ENCODE results near the gene CPD. TPM values are rescaled to one million over a fixed set of nuclear protein-coding genes. Genes with fewer than 3 reads are reported as not detected.
"Not testable (repeated sequence)": the region's sequence is repeated elsewhere in the genome, so short reads cannot be mapped to it uniquely, and the experiment has no call there.

CPD gene
- total and polyA plus RNA-seq, 4 donors, result 19.1 to 139 (median 58.8) TPM

DNA sequence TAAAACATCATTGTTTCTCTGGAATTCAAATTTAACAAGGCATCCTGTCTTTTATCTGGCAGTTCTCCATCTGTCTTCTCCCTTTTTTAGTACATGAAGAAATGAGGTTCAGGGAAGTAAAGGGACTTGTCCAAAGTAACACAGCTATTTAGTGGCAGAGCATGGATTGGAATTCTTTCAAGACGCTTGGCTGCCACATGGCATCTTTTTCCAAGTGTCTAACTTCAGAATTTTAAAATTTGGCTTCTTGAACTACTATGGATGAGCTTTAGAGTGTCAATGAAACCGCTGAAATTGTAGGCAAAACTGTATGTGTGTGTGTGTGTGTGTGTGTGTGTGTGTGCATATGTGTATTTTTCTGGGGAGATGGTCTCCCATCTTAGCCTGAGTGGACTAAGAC is 39.6 kb upstream of the CPD start:
- no peaks in the 10 kb centered on the region for H3K27me3 ChIP-seq (ENCODE audit: control insufficient read depth in 4 of 4, insufficient read depth in 4 of 4, low read length in 3 of 4)
- WGBS, result 89% methylated on average over 2 of the region's 2 CpGs
- TF ChIP-seq EGR1 (IDR thresholded peaks at IDR 0.05; ENCODE audit: low read depth in 2 of 2), result no peak
- H3K9ac ChIP-seq (ENCODE audit: low read depth in 1 of 2, low read length in 2 of 2), result no peak overlapping the region
- no peak overlapping the region for H3K27ac ChIP-seq (ENCODE audit: low read depth in 1 of 2, low read length in 2 of 2)
- no peak overlapping the region for H3K4me3 ChIP-seq (ENCODE audit: low read depth in 1 of 3, low read length in 3 of 3)
- no peak for DNase-seq (ENCODE audit: low spot score)
- H3K9me3 ChIP-seq (ENCODE audit: control insufficient read depth in 4 of 4, low read length in 3 of 4), result no peaks in the 10 kb centered on the region
- H3K36me3 ChIP-seq (ENCODE audit: control insufficient read depth in 4 of 4, insufficient read depth in 3 of 4, low read depth in 1 of 4, low read length in 3 of 4), result no peaks in the 10 kb centered on the region
- H3K4me1 ChIP-seq (ENCODE audit: control insufficient read depth in 4 of 4, insufficient read depth in 4 of 4, low read length in 3 of 4), result peaks cover 15 to 19% (median 15%) of the 10 kb centered on the region in 4 donors

GRCh38 chr17:30340801-30341356 is 37.8 kb upstream of the CPD start:
- Histone ChIP-seq H3K9ac (ENCODE audit: low read depth in 1 of 2, low read length in 2 of 2) (no peak overlapping the region), H3K27ac (ENCODE audit: low read depth in 1 of 2, low read length in 2 of 2) (peak overlapping the region in 1 of 2 donors; percentile 4), H3K4me3 (ENCODE audit: low read depth in 1 of 3, low read length in 3 of 3) (no peak overlapping the region), H3K9me3 (ENCODE audit: control insufficient read depth in 4 of 4, low read length in 3 of 4) (no peaks in the 10 kb centered on the region), H3K4me1 (ENCODE audit: control insufficient read depth in 4 of 4, insufficient read depth in 4 of 4, low read length in 3 of 4) (peaks cover 23 to 29% (median 28%) of the 10 kb centered on the region in 4 donors), H3K36me3 (ENCODE audit: control insufficient read depth in 4 of 4, insufficient read depth in 3 of 4, low read depth in 1 of 4, low read length in 3 of 4) (no peaks in the 10 kb centered on the region), H3K27me3 (ENCODE audit: control insufficient read depth in 4 of 4, insufficient read depth in 4 of 4, low read length in 3 of 4) (no peaks in the 10 kb centered on the region)
- WGBS, result 64% methylated on average over 6 of the region's 6 CpGs
- no peak for TF ChIP-seq RAD21 (IDR thresholded peaks at IDR 0.05)
- TF ChIP-seq TAF1 (conservative IDR thresholded peaks at IDR 0.05), result no peak
- DNase-seq (ENCODE audit: low spot score), result no peak

DNA sequence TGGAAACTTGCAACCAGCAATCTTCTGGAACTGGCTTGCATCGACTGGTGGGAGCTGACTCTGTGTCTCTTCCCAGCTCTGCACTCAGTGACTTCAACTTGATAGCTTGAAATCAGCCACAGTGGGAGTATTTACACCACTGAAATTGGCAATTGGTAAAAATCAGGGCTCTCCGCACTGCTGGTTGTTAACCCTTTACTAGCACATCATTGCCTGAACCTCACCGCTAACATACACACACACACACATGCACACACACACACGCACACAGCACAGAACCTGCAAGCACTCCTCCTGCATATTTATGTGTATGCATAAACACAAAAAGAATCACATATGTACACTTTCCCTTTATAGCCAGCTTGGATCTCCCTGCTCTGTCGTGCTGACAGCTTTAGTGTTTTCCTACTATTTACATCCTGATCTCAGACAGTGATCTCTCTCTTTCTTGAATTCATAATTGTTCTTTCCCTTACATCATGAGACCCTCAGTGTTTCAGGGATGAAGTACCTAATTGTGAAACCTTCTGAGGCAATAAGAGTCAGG is 37.0 kb upstream of the CPD start:
- no peak overlapping the region for H3K4me3 ChIP-seq (ENCODE audit: low read depth in 1 of 3, low read length in 3 of 3)
- H3K9ac ChIP-seq (ENCODE audit: low read depth in 1 of 2, low read length in 2 of 2), result no peak overlapping the region
- peaks cover 24 to 29% (median 26%) of the 10 kb centered on the region in 4 donors for H3K4me1 ChIP-seq (ENCODE audit: control insufficient read depth in 4 of 4, insufficient read depth in 4 of 4, low read length in 3 of 4)
- no peaks in the 10 kb centered on the region for H3K9me3 ChIP-seq (ENCODE audit: control insufficient read depth in 4 of 4, low read length in 3 of 4)
- 87% methylated on average over 5 of the region's 5 CpGs for WGBS
- H3K27ac ChIP-seq (ENCODE audit: low read depth in 1 of 2, low read length in 2 of 2), result no peak overlapping the region
- no peaks in the 10 kb centered on the region for H3K27me3 ChIP-seq (ENCODE audit: control insufficient read depth in 4 of 4, insufficient read depth in 4 of 4, low read length in 3 of 4)
- TF ChIP-seq NR2F2 (IDR thresholded peaks at IDR 0.05) (no peak), RAD21 (IDR thresholded peaks at IDR 0.05) (no peak), MAX (IDR thresholded peaks at IDR 0.05) (no peak), HNF4A (conservative IDR thresholded peaks at IDR 0.05) (no peak), HNF4G (IDR thresholded peaks at IDR 0.05) (no peak), FOXA2 (IDR thresholded peaks at IDR 0.05) (no peak), FOXA1 (IDR thresholded peaks at IDR 0.05) (no peak), TAF1 (conservative IDR thresholded peaks at IDR 0.05) (no peak), RXRA (IDR thresholded peaks at IDR 0.05) (no peak), ATF3 (IDR thresholded peaks at IDR 0.05) (no peak), YY1 (IDR thresholded peaks at IDR 0.05) (no peak), JUND (IDR thresholded peaks at IDR 0.05) (no peak), SP1 (IDR thresholded peaks at IDR 0.05) (no peak)
- TF ChIP-seq, protein P1, sequence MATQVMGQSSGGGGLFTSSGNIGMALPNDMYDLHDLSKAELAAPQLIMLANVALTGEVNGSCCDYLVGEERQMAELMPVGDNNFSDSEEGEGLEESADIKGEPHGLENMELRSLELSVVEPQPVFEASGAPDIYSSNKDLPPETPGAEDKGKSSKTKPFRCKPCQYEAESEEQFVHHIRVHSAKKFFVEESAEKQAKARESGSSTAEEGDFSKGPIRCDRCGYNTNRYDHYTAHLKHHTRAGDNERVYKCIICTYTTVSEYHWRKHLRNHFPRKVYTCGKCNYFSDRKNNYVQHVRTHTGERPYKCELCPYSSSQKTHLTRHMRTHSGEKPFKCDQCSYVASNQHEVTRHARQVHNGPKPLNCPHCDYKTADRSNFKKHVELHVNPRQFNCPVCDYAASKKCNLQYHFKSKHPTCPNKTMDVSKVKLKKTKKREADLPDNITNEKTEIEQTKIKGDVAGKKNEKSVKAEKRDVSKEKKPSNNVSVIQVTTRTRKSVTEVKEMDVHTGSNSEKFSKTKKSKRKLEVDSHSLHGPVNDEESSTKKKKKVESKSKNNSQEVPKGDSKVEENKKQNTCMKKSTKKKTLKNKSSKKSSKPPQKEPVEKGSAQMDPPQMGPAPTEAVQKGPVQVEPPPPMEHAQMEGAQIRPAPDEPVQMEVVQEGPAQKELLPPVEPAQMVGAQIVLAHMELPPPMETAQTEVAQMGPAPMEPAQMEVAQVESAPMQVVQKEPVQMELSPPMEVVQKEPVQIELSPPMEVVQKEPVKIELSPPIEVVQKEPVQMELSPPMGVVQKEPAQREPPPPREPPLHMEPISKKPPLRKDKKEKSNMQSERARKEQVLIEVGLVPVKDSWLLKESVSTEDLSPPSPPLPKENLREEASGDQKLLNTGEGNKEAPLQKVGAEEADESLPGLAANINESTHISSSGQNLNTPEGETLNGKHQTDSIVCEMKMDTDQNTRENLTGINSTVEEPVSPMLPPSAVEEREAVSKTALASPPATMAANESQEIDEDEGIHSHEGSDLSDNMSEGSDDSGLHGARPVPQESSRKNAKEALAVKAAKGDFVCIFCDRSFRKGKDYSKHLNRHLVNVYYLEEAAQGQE (IDR thresholded peaks at IDR 0.05), result no peak
- H3K36me3 ChIP-seq (ENCODE audit: control insufficient read depth in 4 of 4, insufficient read depth in 3 of 4, low read depth in 1 of 4, low read length in 3 of 4), result no peaks in the 10 kb centered on the region
- DNase-seq (ENCODE audit: low spot score), result no peak

DNA sequence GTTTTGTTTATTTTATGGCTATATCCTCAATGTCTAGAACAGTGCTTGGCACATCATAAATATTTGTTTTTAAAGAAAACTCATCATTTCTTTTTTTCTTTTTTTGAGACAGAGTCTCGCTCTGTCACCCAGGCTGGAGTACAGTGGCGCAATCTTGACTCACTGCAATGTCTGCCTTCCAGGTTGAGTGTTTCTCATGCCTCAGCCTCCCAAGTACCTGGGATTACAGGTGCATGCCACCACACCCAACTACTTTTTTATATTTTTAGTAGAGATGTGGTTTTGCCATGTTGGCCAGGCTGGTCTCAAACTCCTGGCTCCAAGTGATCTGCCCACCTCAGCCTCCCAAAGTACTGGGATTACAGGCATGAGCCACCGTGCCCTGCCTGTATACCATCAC is 35.5 kb upstream of the CPD start:
- not testable (repeated sequence) for H3K27me3 ChIP-seq (ENCODE audit: control insufficient read depth in 4 of 4, insufficient read depth in 4 of 4, low read length in 3 of 4)

More for the DNA sequence above, 35.5 kb upstream of the CPD start:
- not testable (repeated sequence) for H3K4me3 ChIP-seq (ENCODE audit: low read depth in 1 of 3, low read length in 3 of 3); DNase-seq (ENCODE audit: low spot score); H3K27ac ChIP-seq (ENCODE audit: low read depth in 1 of 2, low read length in 2 of 2); H3K36me3 ChIP-seq (ENCODE audit: control insufficient read depth in 4 of 4, insufficient read depth in 3 of 4, low read depth in 1 of 4, low read length in 3 of 4); H3K9ac ChIP-seq (ENCODE audit: low read depth in 1 of 2, low read length in 2 of 2); H3K9me3 ChIP-seq (ENCODE audit: control insufficient read depth in 4 of 4, low read length in 3 of 4)
- WGBS, result 93% methylated on average over 3 of the region's 3 CpGs
- peaks cover 17 to 20% (median 17%) of the 10 kb centered on the region in 4 donors for H3K4me1 ChIP-seq (ENCODE audit: control insufficient read depth in 4 of 4, insufficient read depth in 4 of 4, low read length in 3 of 4)
